Measurements from ENCODE around the gene EARS2.

EARS2 gene

DNA sequence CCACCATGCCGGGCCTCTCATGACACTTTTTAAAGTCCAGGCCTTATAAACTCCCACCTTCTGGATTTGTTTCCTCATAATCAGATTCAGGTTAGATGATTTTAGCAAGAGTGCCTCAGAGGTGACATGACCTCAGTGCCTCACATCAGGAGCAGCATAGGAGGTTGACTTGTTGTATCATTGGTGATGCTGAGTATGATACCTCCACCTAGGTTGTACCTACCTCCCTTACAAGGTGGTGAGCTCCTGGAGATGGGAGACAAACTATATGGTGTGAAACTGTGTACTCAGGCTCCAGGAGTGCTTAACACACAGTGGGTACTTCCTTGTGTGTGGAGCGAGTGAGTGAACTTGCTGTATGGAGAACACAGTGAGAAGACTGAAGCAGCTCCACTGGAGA lies 20.3 kb upstream of the EARS2 start:
- ATAC-seq: no peak
- no peaks in the 10 kb centered on the region for H3K27me3 Mint-ChIP-seq
- H3K4me1 Mint-ChIP-seq: no peaks in the 10 kb centered on the region

DNA sequence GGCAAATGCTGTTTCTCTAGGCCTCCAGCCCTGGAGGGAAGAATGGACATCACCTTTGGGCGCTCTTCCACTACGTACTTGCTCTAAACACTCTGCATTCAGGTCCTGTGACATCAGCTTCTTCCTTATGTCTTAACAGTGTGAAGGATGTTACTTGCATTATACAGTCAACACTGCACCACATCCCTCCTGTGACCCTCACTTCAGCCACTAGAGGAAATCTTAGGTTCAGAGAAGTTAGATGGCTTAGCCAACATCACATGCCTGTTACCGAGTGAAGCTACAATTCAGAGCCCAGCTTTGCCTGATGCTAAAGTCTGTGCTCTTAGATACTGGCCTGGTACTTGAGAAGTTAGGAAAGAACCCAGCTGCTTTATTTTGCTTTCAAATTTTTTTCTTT lies 18.7 kb upstream of the EARS2 start:
- H3K4me1 Mint-ChIP-seq: no peaks in the 10 kb centered on the region
- ATAC-seq: no peak
- no peak overlapping the region for H3K27ac Mint-ChIP-seq
- no peak overlapping the region for H3K4me3 Mint-ChIP-seq
- DNase-seq: no peak
- H3K9me3 Mint-ChIP-seq: no peaks in the 10 kb centered on the region
- no peaks in the 10 kb centered on the region for H3K27me3 Mint-ChIP-seq

More for the DNA sequence above, 20.3 kb upstream of the EARS2 start:
- no peak for DNase-seq
- Mint-ChIP-seq H3K27ac (no peak overlapping the region), H3K4me3 (no peak overlapping the region), H3K9me3 (no peaks in the 10 kb centered on the region)

DNA sequence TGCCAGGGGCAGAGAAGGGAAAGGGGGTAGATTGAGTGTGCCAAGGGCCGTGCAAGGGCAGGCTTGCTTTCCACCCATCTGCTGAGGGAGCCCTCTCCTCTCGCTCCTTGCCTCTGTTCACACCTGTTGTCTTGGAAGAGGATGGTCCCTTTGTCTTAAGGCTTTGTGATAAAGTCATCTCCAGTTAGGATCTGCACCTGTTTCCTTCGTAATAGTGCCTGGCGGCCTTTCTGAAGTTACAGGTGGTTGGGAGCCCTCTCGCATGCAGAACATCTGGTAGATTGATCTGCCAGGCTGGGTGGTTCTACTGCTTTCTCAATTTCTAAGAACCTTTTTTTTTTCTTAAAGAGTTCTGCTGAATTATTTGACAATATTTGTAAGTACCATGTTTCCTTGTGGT lies 16.7 kb upstream of the EARS2 start:
- Mint-ChIP-seq H3K27me3 (no peaks in the 10 kb centered on the region), H3K4me3 (no peak overlapping the region), H3K9me3 (no peaks in the 10 kb centered on the region), H3K4me1 (no peaks in the 10 kb centered on the region), H3K27ac (no peak overlapping the region)
- no peak for ATAC-seq
- DNase-seq: no peak

DNA sequence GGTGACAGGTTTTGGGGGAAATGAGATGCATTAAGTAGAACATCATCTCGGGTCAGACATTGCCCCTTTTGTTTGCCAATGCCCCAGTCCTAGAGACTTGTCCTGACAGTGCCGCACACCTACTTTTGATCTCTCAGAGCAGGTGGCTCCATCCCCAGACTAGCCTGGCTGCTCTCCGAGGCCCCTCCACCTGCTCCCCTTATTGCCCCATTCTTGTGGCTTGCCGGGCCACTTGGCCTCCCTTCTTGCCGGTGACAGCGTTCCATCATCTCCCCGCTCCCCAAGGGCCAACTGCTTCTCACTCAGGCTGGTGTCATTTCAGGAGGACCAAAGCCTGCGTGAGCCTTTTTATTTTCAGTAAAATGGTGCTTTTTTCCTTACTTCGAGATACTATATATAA lies 15.2 kb upstream of the EARS2 start:
- no peak for ATAC-seq
- DNase-seq: no peak
- no peak overlapping the region for H3K4me3 Mint-ChIP-seq
- H3K9me3 Mint-ChIP-seq: no peaks in the 10 kb centered on the region
- no peaks in the 10 kb centered on the region for H3K4me1 Mint-ChIP-seq
- no peak overlapping the region for H3K27ac Mint-ChIP-seq
- H3K27me3 Mint-ChIP-seq: no peaks in the 10 kb centered on the region

DNA sequence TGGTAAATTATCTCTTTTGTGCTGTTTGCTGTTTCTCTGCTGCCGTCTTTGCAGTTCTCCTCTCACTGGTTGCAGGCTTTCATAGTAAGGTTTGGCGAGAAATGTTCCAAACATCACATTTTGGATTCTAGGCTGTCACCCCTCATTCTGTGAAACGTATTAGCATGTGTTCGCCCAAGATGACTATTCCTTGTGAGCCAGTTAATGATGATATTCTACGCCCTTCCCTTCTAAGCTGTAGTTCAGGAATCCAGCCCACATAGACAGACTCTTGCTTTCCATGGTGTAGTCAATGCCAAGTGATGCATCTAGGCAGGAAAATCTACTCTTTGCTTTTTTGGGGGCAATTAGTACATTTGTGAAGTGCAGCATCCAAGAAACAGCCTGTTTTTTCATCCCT lies 14.7 kb upstream of the EARS2 start:
- ATAC-seq (no peak), DNase-seq (no peak)
- Mint-ChIP-seq H3K27me3 (no peaks in the 10 kb centered on the region), H3K27ac (peak overlapping the region in 1 of 2 donors; percentile 42), H3K4me3 (no peak overlapping the region), H3K9me3 (no peaks in the 10 kb centered on the region), H3K4me1 (no peaks in the 10 kb centered on the region)

DNA sequence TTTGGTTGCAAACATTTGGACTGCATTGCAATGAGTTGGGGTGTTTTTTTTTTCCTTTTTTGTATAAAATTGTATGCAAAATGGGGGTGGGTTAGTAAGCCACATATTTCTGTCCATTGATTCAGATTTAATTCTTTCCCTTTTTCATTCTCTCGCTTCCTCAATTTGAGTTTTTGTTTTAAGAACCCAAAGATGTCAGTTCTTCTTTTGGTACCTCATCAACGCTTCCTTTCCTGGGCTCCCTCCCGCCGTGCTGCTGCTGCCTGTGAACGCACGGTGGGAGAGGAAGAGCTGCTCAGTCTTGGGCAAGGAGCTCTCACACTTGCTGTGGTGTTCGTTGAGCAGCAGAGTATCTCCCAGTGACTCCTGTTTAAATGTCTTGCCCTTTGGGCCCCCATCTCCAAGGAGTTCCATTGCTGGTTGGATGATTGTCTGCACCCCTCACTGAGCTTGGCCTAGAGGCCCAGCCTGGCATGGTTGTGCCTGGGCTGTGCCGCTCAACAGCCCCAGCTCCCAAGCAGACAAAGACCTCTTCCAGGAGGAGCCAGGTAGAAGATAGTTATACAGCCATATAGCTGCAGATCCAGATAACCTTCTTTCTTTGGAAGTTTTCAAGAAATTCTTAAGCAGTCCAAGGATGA lies 14.0 kb upstream of the EARS2 start:
- Mint-ChIP-seq H3K9me3 (no peaks in the 10 kb centered on the region), H3K27me3 (no peaks in the 10 kb centered on the region), H3K4me1 (no peaks in the 10 kb centered on the region), H3K4me3 (no peak overlapping the region), H3K27ac (no peak overlapping the region)
- ATAC-seq (no peak), DNase-seq (no peak)

DNA sequence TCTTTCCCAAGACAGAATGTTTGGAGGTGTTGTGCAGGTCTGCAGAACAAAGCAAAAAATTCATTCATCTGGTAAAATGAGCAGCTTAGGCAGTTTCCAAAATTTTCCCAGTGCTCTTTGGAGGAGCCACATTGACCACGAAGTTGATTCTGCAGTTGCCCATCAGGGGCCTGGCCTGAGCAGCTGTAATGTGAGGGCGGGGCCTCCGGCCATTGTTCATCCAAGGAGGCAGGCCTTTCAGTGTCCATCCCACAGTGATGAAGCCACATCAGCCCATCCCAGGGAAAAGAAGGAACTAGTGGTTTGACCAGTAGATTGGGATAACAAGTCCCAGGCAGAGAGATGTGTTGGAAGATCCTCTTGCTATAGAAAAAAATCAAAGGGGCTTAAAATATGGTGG lies 10.5 kb upstream of the EARS2 start:
- DNase-seq (no peak), ATAC-seq (no peak)
- H3K4me3 Mint-ChIP-seq: no peak overlapping the region
- no peaks in the 10 kb centered on the region for H3K9me3 Mint-ChIP-seq
- no peaks in the 10 kb centered on the region for H3K27me3 Mint-ChIP-seq
- no peaks in the 10 kb centered on the region for H3K4me1 Mint-ChIP-seq
- peak overlapping the region in 1 of 2 donors; percentile 36 for H3K27ac Mint-ChIP-seq

DNA sequence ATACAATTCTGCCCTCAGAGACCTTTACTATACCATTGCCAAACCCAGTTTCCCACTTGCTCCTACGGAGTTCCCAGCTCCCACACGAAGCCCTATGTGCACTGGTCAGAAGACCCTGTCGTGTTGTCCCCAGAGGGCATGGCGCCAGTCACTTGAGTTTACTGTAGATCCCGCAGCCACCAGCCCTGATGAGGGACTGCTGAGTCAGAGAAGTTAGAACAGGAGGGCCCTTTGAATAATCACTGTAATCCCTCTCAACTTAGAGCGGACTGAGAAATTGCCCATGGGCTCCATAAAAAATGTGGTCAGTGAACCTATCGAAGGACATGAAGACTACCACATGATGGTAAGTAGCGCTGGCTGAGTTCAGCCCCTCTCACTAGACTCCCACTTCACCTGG lies 9.6 kb upstream of the EARS2 start:
- no peak for ATAC-seq
- Mint-ChIP-seq H3K4me3 (no peak overlapping the region), H3K27me3 (no peaks in the 10 kb centered on the region), H3K27ac (peak overlapping the region in 1 of 2 donors; percentile 36), H3K4me1 (peaks cover under 1% of the 10 kb centered on the region), H3K9me3 (no peaks in the 10 kb centered on the region)
- no peak for DNase-seq

DNA sequence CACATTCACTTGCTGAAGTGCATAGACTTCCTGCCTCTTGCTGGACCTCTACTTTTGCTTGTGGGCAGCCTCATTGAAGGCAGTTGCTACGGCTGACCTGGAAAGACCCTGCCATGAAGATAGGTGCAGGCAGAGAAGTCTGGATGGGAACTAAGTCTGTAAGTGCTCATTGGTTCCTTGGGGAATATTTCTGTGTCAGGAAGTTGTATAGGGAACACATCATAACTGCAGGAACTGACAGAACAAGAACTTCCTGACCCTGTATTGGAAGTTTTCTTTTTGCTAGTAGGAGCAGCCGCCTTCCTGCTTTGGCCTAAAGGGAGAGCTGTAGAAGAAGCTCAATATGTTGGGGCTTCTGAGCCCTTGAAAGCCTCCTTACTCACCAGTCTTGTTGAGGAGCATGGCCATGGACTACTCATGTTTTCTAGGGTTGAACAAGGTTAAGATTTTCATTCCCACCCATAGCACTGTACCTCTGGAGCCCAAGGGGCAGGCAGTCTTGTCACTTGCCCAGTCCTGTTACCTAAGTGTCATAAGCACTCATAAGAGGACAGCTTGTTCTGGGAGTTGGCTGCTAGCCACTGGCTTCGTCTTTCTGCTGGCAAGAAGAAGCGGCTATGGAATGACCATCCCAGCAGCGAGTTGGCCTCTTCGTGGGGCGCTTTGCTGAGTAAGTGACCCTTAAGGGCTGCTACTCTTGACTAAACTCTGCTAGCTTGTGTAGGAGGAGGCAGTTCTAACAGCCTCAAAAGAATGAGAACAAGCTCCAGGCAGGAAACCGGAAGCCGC lies 7.6 kb upstream of the EARS2 start:
- ATAC-seq: no peak
- H3K27me3 Mint-ChIP-seq: no peaks in the 10 kb centered on the region
- H3K27ac Mint-ChIP-seq: peak overlapping the region in 1 of 2 donors; percentile 48
- no peaks in the 10 kb centered on the region for H3K9me3 Mint-ChIP-seq
- H3K4me3 Mint-ChIP-seq: no peak overlapping the region
- peaks cover 15% of the 10 kb centered on the region for H3K4me1 Mint-ChIP-seq
- DNase-seq: no peak

DNA sequence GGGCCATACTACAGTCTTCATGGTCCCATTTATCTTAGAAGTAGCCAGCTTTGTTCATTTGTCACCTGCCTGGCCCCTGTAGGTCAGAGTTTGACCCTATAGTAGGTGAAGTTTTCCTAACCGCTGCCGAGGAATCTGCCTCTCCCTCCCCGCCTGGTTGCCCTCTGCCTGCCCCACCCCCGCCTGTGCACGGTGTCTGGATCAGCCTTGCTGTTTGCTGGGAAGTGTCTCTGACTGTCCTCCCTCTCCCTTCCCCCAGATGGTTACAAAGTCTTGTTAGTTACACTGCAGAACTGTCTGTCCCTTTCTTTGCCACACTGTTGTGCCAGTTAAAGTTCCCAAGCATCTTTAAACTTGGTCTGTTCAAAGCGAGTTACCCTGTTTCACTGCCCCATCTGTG lies 6.0 kb upstream of the EARS2 start:
- Mint-ChIP-seq H3K4me1 (peaks cover 28% of the 10 kb centered on the region), H3K27me3 (no peaks in the 10 kb centered on the region), H3K27ac (peak overlapping the region; percentile 36 to 65), H3K9me3 (no peaks in the 10 kb centered on the region), H3K4me3 (no peak overlapping the region)
- DNase-seq: no peak
- ATAC-seq: no peak

DNA sequence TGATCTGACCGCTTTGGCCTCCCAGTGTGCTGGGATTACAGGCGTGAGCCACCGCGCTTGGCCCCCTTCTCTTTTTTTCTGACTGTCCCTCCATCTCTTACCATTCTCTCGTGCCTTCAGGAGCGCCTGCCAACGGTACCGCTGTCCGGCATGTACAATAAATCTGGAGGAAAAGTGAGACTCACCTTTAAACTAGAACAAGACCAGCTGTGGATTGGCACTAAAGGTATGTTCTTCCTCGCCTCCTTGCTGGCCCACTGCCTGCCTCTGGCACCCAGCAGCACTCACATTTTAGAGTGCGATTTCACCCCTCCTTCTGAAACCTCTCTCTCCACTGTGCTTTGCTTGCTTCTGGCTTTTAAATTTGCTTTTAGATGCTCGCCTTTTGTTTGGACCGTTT lies 5.4 kb upstream of the EARS2 start:
- Mint-ChIP-seq H3K9me3 (no peaks in the 10 kb centered on the region), H3K27me3 (no peaks in the 10 kb centered on the region), H3K4me3 (no peak overlapping the region), H3K27ac (peak overlapping the region in 1 of 2 donors; percentile 20), H3K4me1 (peaks cover 28% of the 10 kb centered on the region)
- DNase-seq (no peak), ATAC-seq (no peak)

DNA sequence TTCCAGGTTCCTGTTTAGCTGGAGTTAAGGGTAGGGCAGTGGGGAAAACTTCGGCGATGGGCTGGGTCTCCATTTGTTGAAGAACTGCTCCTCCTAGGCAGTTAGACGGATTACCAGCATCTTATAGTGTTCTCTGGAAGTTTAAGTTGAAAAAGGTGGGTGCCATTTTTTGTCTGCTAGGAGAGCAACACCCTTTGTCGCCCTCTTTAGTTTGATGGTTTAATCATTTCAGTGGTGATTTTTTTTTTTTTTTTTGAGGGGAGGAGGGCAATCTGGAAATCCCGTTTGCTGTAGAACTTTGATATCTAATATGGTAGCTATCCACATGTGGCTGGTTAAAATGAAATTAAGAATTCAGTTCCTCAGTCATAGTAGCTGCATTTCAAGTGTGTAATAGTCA lies 4.4 kb upstream of the EARS2 start:
- DNase-seq (no peak), ATAC-seq (no peak)
- no peak overlapping the region for H3K27ac Mint-ChIP-seq
- H3K4me3 Mint-ChIP-seq: no peak overlapping the region
- no peaks in the 10 kb centered on the region for H3K27me3 Mint-ChIP-seq
- H3K9me3 Mint-ChIP-seq: no peaks in the 10 kb centered on the region
- peaks cover 35% of the 10 kb centered on the region for H3K4me1 Mint-ChIP-seq

DNA sequence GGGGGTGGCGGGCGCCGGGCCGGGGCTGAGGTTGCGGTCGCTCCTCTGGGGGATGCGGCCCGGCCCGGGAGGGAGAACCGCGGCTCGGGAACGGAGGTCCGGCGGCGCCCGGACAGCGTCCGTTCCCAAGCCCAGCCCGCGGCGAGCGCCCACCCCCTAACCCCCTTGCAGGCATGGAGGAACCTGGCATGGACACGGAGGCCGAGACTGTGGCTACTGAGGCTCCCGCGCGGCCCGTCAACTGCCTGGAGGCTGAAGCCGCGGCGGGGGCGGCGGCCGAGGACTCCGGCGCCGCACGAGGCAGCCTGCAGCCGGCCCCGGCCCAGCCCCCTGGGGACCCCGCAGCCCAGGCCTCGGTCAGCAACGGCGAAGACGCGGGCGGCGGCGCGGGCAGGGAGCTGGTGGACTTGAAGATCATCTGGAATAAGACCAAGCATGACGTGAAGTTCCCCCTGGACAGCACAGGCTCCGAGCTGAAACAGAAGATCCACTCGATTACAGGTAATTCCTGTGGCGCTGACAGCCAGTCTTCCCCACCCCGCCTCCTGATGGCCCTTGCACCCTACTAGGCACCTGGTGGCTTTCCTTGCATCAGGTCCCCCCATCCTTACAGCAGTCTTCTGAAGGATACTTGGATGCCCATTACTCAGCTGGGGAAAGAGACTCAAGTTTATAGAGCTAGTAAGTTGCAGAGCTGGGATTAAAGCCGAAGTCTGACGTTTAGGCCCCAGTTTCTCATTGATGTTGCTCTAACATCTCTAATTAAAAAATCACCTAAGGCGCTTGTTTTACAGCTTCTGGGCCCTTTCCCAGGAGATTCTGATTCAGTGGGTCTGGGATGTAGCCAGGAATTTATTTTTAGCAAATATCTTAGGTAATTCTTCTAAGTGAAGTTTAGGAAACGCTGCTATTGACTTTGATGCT lies 891 bp upstream of the EARS2 start:
- no peaks in the 10 kb centered on the region for H3K9me3 Mint-ChIP-seq
- DNase-seq (no peak), ATAC-seq (peak; percentile 16)
- H3K27me3 Mint-ChIP-seq: no peaks in the 10 kb centered on the region
- H3K4me1 Mint-ChIP-seq: peaks cover 48% of the 10 kb centered on the region
- H3K4me3 Mint-ChIP-seq: peak overlapping the region; percentile 96 to 98
- peak overlapping the region; percentile 92 to 98 for H3K27ac Mint-ChIP-seq

DNA sequence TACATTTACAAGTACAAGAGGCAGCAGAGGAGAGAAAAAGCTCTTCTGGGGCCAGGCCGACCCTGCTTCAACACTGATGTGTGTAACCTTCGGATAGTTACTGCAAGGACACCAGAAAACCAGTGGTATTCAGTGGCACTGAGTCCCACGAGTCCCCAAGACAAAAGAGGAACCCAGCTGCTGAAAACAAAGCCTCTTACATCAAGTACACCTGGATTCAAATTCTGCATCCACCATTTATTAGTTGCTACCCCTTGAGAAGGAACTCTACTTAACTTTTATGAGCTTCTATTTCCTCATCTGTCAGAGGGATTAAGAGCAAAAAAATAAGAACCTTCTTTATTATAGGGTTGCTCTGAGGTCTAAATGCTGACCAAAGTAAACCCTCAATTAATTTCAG lies 2.6 kb downstream of the EARS2 start:
- Mint-ChIP-seq H3K27me3 (no peaks in the 10 kb centered on the region), H3K27ac (no peak overlapping the region), H3K4me3 (no peak overlapping the region), H3K9me3 (no peaks in the 10 kb centered on the region), H3K4me1 (peaks cover 30% of the 10 kb centered on the region)
- DNase-seq (no peak), ATAC-seq (no peak)

DNA sequence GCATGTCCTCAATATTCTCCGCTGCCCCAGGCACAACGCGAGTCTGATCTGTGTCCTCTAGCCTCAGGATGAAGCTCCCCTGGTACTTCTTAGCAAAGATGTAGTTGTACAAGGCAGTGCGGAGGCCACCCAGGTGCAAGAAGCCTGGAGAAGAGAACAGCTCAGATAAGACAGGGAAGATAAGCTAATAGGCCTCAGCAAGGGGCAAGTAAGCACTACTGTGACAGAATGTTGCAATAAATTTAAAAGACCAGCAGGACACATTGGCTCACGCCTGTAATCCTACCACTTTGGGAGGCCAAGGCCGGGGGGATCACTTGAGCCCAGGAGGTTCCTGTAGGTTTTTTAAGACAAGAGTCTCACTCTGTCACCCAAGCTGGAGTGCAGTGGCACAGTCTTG lies 5.0 kb downstream of the EARS2 start:
- ATAC-seq (no peak), DNase-seq (no peak)
- H3K9me3 Mint-ChIP-seq: no peaks in the 10 kb centered on the region
- H3K27me3 Mint-ChIP-seq: no peaks in the 10 kb centered on the region
- H3K4me3 Mint-ChIP-seq: no peak overlapping the region
- H3K4me1 Mint-ChIP-seq: peaks cover 22% of the 10 kb centered on the region
- H3K27ac Mint-ChIP-seq: no peak overlapping the region

DNA sequence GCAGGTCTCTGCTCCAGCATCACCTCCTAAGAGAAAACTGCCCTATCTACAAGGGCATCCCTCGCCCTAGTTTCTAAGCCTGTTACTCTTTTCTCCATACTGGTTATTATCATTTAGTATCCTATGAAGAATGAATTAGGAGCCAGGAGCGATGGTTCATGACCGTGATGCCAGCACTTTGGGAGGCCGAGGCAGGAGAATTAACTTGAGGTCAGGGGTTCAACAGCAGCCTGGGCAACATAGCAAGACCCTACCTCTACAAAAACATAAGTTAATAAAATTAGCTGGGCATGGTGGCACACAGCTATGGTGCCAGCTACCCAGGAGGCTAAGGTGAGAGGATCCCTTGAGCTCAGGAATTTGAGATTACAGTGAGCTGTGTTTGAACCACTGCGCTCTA lies 7.2 kb downstream of the EARS2 start:
- H3K9me3 Mint-ChIP-seq: no peaks in the 10 kb centered on the region
- peaks cover 8% of the 10 kb centered on the region for H3K4me1 Mint-ChIP-seq
- DNase-seq: no peak
- no peak for ATAC-seq
- H3K27me3 Mint-ChIP-seq: no peaks in the 10 kb centered on the region
- H3K27ac Mint-ChIP-seq: peak overlapping the region in 1 of 2 donors; percentile 6
- no peak overlapping the region for H3K4me3 Mint-ChIP-seq
